ENCODE measurements around the gene DDAH1. TPM values are rescaled to one million over a fixed set of nuclear protein-coding genes. Genes with fewer than 3 reads are reported as not detected.

Gene DDAH1
- total and polyA plus RNA-seq, 11 donors = 5.7 to 33.9 (median 16.1) TPM

DNA sequence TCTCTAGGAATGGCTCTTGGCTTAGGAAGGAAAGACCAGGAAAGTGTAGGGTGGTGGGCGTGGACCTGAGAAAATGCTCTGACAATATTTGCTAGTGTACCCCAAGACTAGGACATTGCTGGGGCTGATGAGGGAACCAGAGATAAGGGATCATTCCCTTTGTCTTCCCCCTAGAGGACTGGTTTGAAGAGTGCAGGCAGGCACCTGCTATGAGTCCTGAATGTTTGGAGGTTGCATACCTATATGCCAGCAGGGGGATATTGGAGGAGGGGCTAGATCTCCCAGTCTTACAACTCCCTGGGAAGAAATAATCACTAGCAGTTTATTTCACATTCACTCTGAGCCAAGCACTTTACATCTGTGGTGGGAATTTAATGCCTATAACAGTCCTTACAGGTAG lies 182.5 kb downstream of the DDAH1 start:
- H3K4me1 ChIP-seq = peaks cover 0 to 15% (median 0%) of the 10 kb centered on the region in 12 donors
- H3K9me3 ChIP-seq = no peaks in the 10 kb centered on the region
- ATAC-seq (no peak), DNase-seq (no peak)
- WGBS, 4 donors = 87 to 96% (median 95%) methylated on average over 1 of the region's 1 CpG
- H3K4me3 ChIP-seq = no peak overlapping the region
- intact Hi-C loops (cut with DNase I) = no loop called here
- H3K27ac ChIP-seq = no peak overlapping the region
- no peaks in the 10 kb centered on the region for H3K27me3 ChIP-seq
- no peaks in the 10 kb centered on the region for H3K36me3 ChIP-seq
- no peak for TF ChIP-seq POLR2A (IDR thresholded peaks at IDR 0.05)
- TF ChIP-seq, protein P1, sequence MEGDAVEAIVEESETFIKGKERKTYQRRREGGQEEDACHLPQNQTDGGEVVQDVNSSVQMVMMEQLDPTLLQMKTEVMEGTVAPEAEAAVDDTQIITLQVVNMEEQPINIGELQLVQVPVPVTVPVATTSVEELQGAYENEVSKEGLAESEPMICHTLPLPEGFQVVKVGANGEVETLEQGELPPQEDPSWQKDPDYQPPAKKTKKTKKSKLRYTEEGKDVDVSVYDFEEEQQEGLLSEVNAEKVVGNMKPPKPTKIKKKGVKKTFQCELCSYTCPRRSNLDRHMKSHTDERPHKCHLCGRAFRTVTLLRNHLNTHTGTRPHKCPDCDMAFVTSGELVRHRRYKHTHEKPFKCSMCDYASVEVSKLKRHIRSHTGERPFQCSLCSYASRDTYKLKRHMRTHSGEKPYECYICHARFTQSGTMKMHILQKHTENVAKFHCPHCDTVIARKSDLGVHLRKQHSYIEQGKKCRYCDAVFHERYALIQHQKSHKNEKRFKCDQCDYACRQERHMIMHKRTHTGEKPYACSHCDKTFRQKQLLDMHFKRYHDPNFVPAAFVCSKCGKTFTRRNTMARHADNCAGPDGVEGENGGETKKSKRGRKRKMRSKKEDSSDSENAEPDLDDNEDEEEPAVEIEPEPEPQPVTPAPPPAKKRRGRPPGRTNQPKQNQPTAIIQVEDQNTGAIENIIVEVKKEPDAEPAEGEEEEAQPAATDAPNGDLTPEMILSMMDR (IDR thresholded peaks at IDR 0.05) = no peak

DNA sequence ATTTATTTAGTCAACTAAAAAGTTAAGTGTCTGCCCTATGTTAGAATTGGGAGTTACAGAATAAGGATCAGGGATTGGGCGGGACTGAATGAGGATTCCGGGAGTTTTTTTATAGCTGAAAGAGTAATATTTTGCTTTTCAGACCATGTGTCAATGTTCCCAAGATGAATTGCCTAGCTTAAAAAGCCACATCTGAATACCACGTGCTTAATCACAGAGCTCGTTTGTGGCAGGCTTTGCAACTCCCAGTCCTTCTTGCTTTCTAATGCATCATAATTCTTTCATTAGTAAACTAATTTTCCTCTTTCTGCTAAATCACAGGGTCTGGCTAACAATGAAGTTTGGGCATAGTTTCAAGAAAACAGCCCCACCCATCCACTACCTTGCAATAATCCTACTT lies 184.3 kb downstream of the DDAH1 start:
- Histone ChIP-seq H3K27ac (no peak overlapping the region), H3K36me3 (no peaks in the 10 kb centered on the region), H3K9me3 (no peaks in the 10 kb centered on the region), H3K4me3 (no peak overlapping the region), H3K27me3 (no peaks in the 10 kb centered on the region), H3K4me1 (peaks cover 0 to 23% (median under 1%) of the 10 kb centered on the region in 12 donors)
- 80 to 90% (median 85%) methylated on average over 4 of the region's 4 CpGs for WGBS, 4 donors
- TF ChIP-seq, protein P1 (IDR thresholded peaks at IDR 0.05) = no peak
- TF ChIP-seq POLR2A (IDR thresholded peaks at IDR 0.05) = no peak
- ATAC-seq (no peak), DNase-seq (no peak)
- intact Hi-C loops (cut with DNase I) = no loop called here

DNA sequence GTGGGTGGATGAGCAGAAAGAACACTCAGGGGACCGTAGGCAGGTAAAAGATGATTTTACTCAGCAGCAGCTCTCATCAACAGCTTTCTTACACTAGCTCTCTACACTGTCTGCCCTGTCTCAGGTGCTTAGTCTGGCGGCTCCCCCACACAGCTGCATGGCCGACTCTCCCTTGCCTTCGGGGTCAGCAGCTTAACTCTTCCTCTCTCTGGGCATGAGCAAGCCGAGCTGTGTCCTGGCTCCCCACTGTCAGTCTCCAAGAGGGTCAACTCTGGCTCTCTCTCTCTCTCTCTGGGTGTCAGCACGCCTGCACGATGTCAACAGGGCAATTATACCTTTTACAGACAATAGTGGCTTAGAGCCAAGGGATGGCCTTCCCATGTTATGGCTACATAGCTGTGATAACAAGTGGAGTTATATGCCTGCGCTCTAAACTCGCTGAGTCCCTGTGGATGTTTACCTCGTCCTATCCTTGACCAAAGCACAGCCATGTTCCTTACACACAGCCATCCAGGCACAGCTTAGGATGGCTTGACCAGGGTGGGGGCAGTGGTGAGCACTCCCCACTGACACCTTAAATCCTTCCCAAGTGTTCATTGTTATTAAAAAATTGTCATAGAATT lies 185.4 kb downstream of the DDAH1 start:
- WGBS, 4 donors = 70 to 81% (median 76%) methylated on average over 10 of the region's 10 CpGs
- H3K4me1 ChIP-seq = peaks cover 4 to 34% (median 11%) of the 10 kb centered on the region in 12 donors
- no peaks in the 10 kb centered on the region for H3K9me3 ChIP-seq
- no peak for ATAC-seq
- intact Hi-C loops (cut with DNase I) = no loop called here
- peak overlapping the region in 2 of 12 donors; percentile 26 to 83 for H3K27ac ChIP-seq
- DNase-seq = no peak
- no peaks in the 10 kb centered on the region for H3K36me3 ChIP-seq
- no peak overlapping the region for H3K4me3 ChIP-seq
- TF ChIP-seq, protein P1 (IDR thresholded peaks at IDR 0.05) = no peak
- TF ChIP-seq POLR2A (IDR thresholded peaks at IDR 0.05) = no peak
- no peaks in the 10 kb centered on the region for H3K27me3 ChIP-seq

DNA sequence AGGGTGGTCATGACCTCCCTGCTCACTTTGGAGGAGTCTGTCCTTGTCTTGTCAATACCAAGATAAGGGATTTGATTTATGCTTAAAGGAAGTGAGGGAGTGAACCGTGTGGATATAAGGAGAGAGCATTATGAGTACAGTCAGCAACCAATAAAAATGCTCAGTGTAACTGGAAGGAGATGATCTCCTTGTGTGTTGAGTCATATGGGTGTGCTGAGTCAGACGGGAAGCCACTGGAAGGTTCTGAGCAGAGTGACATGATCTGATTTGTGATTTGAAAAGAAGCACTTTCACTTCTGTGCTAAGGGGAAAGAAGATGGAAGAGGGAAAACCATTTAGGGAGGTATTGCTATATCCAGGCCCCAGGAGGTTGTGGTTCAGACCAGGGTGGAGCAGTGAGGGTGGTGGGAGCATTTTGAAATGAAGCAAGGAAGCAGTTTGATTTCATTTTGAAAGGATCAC lies 186.1 kb downstream of the DDAH1 start:
- H3K4me1 ChIP-seq = peaks cover 8 to 41% (median 18%) of the 10 kb centered on the region in 12 donors
- H3K9me3 ChIP-seq = no peaks in the 10 kb centered on the region
- intact Hi-C loops (cut with DNase I) = no loop called here
- DNase-seq (no peak), ATAC-seq (no peak)
- no peaks in the 10 kb centered on the region for H3K27me3 ChIP-seq
- H3K4me3 ChIP-seq = no peak overlapping the region
- H3K27ac ChIP-seq = peak overlapping the region in 3 of 12 donors; percentile 26 to 83 (median 38)
- TF ChIP-seq, protein P1 (IDR thresholded peaks at IDR 0.05) = no peak
- no peak for TF ChIP-seq POLR2A (IDR thresholded peaks at IDR 0.05)
- peaks cover 0 to 3% (median 0%) of the 10 kb centered on the region in 9 donors for H3K36me3 ChIP-seq
- 28 to 46% (median 35%) methylated on average over 2 of the region's 2 CpGs for WGBS, 4 donors

Data from heart left ventricle (tissue), 16 donors.